Measurements from ENCODE around the gene C19orf38.

GRCh38 chr19:10838377-10838776 lies 9.8 kb upstream of the C19orf38 start:
- no peak for TF ChIP-seq CTCF (conservative IDR thresholded peaks at IDR 0.05 in 1 of 2, IDR thresholded peaks at IDR 0.05 in 1 of 2; ENCODE audit: extremely low read depth in 1 of 2, insufficient read depth in 1 of 2, low read depth in 1 of 2, low read length in 2 of 2)
- TF ChIP-seq EZH2 (IDR thresholded peaks at IDR 0.05; ENCODE audit: borderline replicate concordance, low read length) = no peak

All from mammary epithelial cell (primary cell).